GM23338 (cell line): Measurements from ENCODE around the gene POMT2. TPM values are rescaled to one million over a fixed set of nuclear protein-coding genes. Genes with fewer than 3 reads are reported as not detected.

Experiments used
- ATAC-seq: fragments of 200-7000 bp; cut with Tn5 transposase; 3 replicates; pipeline ENCODE4 v1.9.1; 2020
- DNase-seq: peaks from one replicate; pipeline ENCODE4 v3.0.0-alpha.2; 2015; ENCODE audit warnings: low spot score
- H2AFZ ChIP-seq: fragments of 200-600 bp; sonication (generic); 2 replicates; pipeline ENCODE4 v1.8.0; 2016; ENCODE audit warnings: antibody characterized with exemption, mild to moderate bottlenecking, moderate library complexity
- H3F3A ChIP-seq: fragments of 200-600 bp; sonication (generic); replicated peaks from 2 replicates; pipeline ENCODE4 v1.8.0; 2017; ENCODE audit warnings: antibody characterized with exemption, mixed run types, low read depth
- H3K27ac ChIP-seq: fragments of 200-600 bp; sonication (generic); 2 replicates; pipeline ENCODE4 v1.6.1; 2016; ENCODE audit warnings: low read depth
- H3K27me3 ChIP-seq: fragments of 200-600 bp; sonication (generic); 2 replicates; pipeline ENCODE4 v1.8.0; 2016; ENCODE audit warnings: mild to moderate bottlenecking, mixed run types, moderate library complexity; ENCODE audit not compliant: insufficient read depth
- H3K36me3 ChIP-seq: fragments of 200-600 bp; sonication (generic); 2 replicates; pipeline ENCODE4 v1.8.0; 2016; ENCODE audit warnings: mild to moderate bottlenecking; ENCODE audit not compliant: insufficient read depth
- H3K4me1 ChIP-seq: fragments of 200-600 bp; sonication (generic); 2 replicates; pipeline ENCODE4 v1.8.0; 2016; ENCODE audit warnings: mild to moderate bottlenecking, moderate library complexity; ENCODE audit not compliant: insufficient read depth
- H3K4me2 ChIP-seq: fragments of 200-600 bp; sonication (generic); 2 replicates; pipeline ENCODE4 v1.7.1; 2017; ENCODE audit warnings: mixed run types
- H3K4me3 ChIP-seq: fragments of 200-600 bp; sonication (generic); 2 replicates; pipeline ENCODE4 v1.6.1; 2016; ENCODE audit warnings: mixed run types
- H3K79me2 ChIP-seq: fragments of 200-600 bp; sonication (generic); replicated peaks from 2 replicates; pipeline ENCODE4 v1.8.0; 2017; ENCODE audit warnings: mild to moderate bottlenecking; ENCODE audit not compliant: insufficient read depth
- H3K9me2 ChIP-seq: fragments of 200-600 bp; sonication (generic); 2 replicates; pipeline ENCODE4 v1.8.0; 2017; ENCODE audit not compliant: insufficient read depth
- H4K20me1 ChIP-seq: fragments of 200-600 bp; sonication (generic); replicated peaks from 2 replicates; pipeline ENCODE4 v1.8.0; 2017; ENCODE audit warnings: mild to moderate bottlenecking; ENCODE audit not compliant: insufficient read depth
- H3K27ac Mint-ChIP-seq: 2 replicates; pipeline ENCODE4 v1.8.0; 2020; ENCODE audit warnings: inconsistent platforms, mild to moderate bottlenecking, moderate library complexity, mixed read lengths
- H3K27me3 Mint-ChIP-seq: 3 replicates; pipeline ENCODE4 v1.8.0; 2022; ENCODE audit warnings: low read depth, mild to moderate bottlenecking, moderate library complexity, mixed read lengths, inconsistent platforms; ENCODE audit not compliant: insufficient read depth, poor library complexity
- H3K36me3 Mint-ChIP-seq: 3 replicates; pipeline ENCODE4 v1.8.0; 2021; ENCODE audit warnings: low read depth, mild to moderate bottlenecking, inconsistent platforms, moderate library complexity, mixed read lengths
- H3K4me1 Mint-ChIP-seq: 3 replicates; pipeline ENCODE4 v1.8.0; 2020; ENCODE audit warnings: mild to moderate bottlenecking, inconsistent platforms, mixed read lengths
- H3K4me3 Mint-ChIP-seq: 3 replicates; pipeline ENCODE4 v1.8.0; 2021; ENCODE audit warnings: moderate library complexity, mild to moderate bottlenecking, inconsistent platforms, mixed read lengths
- H3K9me3 Mint-ChIP-seq: 3 replicates; pipeline ENCODE4 v1.8.0; 2020; ENCODE audit warnings: moderate library complexity, mild to moderate bottlenecking, inconsistent platforms, mixed read lengths
- EZH2 ChIP-seq: fragments of 200-600 bp; sonication (generic); IDR thresholded peaks from one replicate; pipeline ENCODE4 v1.8.0; 2017; ENCODE audit warnings: antibody characterized with exemption, mild to moderate bottlenecking, low read depth; ENCODE audit not compliant: unreplicated experiment
- EZH2phosphoT487 ChIP-seq: fragments of 200-600 bp; sonication (generic); IDR thresholded peaks from one replicate; pipeline ENCODE4 v1.8.1; 2018; ENCODE audit warnings: antibody characterized with exemption; ENCODE audit not compliant: unreplicated experiment
- JUNB ChIP-seq: IDR thresholded peaks from one replicate; pipeline ENCODE4 v1.6.1; 2016; ENCODE audit warnings: antibody characterized with exemption; ENCODE audit not compliant: unreplicated experiment
- STAT1 ChIP-seq: IDR thresholded peaks from one replicate; pipeline ENCODE4 v1.6.1; 2016; ENCODE audit warnings: antibody characterized with exemption; ENCODE audit not compliant: unreplicated experiment
- ZNF114 ChIP-seq: fragments of 250-450 bp; sonication (Bioruptor Pico); IDR thresholded peaks from 2 replicates; pipeline ENCODE4 v1.5.0; 2020; ENCODE audit warnings: mild to moderate bottlenecking, moderate library complexity
- ZNF331 ChIP-seq: fragments of 250-450 bp; sonication (Bioruptor Pico); IDR thresholded peaks from 2 replicates; pipeline ENCODE4 v1.5.0; 2020; ENCODE audit warnings: low read depth, mild to moderate bottlenecking, moderate library complexity
- polyA plus RNA-seq: library from polyadenylated mRNA; unstranded; fragments of >200 nt; fragmentation: Nextera tagmentation; extraction: Ambion mirVana; gene quantifications from 2 replicates; pipeline ENCODE4 v1.2.1, GENCODE V29; 2016
- total RNA-seq: library from RNA; depleted of rRNA; stranded (reverse); fragments of >200 nt; shearing (Covaris generic); gene quantifications from 2 replicates; pipeline ENCODE4 v1.2.3, GENCODE V29; 2014
- TF ChIP-seq, protein P1 (sequence below): IDR thresholded peaks from 2 replicates; pipeline ENCODE4 v1.6.1; 2016; ENCODE audit warnings: antibody characterized with exemption
- TF ChIP-seq, protein P2 (sequence below): fragments of 250-450 bp; sonication (Bioruptor Pico); IDR thresholded peaks from 2 replicates; pipeline ENCODE4 v1.5.0; 2020; ENCODE audit warnings: mild to moderate bottlenecking, moderate library complexity

Gene POMT2
- total and polyA plus RNA-seq, 2 experiments from 2014 or later: 24.3 to 29.9 TPM

DNA sequence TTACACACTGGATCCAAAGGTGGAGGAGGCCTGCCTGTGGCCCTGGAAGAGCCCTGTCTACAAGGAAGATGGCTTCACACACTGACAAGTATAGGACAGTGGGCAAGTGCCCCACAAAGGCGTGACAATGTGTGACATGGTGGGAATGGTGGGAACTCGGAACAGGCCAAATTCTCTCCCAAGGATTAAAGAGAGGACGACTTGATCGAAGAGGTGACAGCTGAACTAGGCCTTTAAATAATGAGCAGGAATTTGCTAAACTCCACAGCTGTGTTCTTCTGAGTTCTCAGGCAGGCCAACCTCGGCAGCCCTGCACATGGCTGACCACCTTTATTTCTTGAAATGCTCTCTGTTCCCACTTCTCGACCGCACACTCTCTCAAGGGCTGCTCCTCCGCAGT is 23.8 kb downstream of the POMT2 start:
- no peaks in the 10 kb centered on the region for H3K4me1 ChIP-seq
- no peaks in the 10 kb centered on the region; the same call in 2 of the 3 replicates for H3K9me3 Mint-ChIP-seq
- H3F3A ChIP-seq: no peaks in the 10 kb centered on the region; the same call in 1 of the 2 replicates
- H4K20me1 ChIP-seq: no peaks in the 10 kb centered on the region
- H3K4me1 Mint-ChIP-seq: peaks cover 11% of the 10 kb centered on the region
- no peaks in the 10 kb centered on the region for H3K9me2 ChIP-seq
- H3K4me2 ChIP-seq: no peak overlapping the region
- no peak overlapping the region for H3K4me3 ChIP-seq
- H3K27me3 Mint-ChIP-seq: no peaks in the 10 kb centered on the region
- H3K4me3 Mint-ChIP-seq: no peak overlapping the region
- no peaks in the 10 kb centered on the region for H3K79me2 ChIP-seq
- peaks cover 22% of the 10 kb centered on the region for H3K36me3 Mint-ChIP-seq
- H3K27ac ChIP-seq: no peak overlapping the region
- H3K27ac Mint-ChIP-seq: no peak overlapping the region
- no peak for DNase-seq
- TF ChIP-seq, protein P1, sequence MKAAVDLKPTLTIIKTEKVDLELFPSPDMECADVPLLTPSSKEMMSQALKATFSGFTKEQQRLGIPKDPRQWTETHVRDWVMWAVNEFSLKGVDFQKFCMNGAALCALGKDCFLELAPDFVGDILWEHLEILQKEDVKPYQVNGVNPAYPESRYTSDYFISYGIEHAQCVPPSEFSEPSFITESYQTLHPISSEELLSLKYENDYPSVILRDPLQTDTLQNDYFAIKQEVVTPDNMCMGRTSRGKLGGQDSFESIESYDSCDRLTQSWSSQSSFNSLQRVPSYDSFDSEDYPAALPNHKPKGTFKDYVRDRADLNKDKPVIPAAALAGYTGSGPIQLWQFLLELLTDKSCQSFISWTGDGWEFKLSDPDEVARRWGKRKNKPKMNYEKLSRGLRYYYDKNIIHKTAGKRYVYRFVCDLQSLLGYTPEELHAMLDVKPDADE: no peak
- no peak for TF ChIP-seq STAT1
- TF ChIP-seq JUNB: no peak
- TF ChIP-seq, protein P2, sequence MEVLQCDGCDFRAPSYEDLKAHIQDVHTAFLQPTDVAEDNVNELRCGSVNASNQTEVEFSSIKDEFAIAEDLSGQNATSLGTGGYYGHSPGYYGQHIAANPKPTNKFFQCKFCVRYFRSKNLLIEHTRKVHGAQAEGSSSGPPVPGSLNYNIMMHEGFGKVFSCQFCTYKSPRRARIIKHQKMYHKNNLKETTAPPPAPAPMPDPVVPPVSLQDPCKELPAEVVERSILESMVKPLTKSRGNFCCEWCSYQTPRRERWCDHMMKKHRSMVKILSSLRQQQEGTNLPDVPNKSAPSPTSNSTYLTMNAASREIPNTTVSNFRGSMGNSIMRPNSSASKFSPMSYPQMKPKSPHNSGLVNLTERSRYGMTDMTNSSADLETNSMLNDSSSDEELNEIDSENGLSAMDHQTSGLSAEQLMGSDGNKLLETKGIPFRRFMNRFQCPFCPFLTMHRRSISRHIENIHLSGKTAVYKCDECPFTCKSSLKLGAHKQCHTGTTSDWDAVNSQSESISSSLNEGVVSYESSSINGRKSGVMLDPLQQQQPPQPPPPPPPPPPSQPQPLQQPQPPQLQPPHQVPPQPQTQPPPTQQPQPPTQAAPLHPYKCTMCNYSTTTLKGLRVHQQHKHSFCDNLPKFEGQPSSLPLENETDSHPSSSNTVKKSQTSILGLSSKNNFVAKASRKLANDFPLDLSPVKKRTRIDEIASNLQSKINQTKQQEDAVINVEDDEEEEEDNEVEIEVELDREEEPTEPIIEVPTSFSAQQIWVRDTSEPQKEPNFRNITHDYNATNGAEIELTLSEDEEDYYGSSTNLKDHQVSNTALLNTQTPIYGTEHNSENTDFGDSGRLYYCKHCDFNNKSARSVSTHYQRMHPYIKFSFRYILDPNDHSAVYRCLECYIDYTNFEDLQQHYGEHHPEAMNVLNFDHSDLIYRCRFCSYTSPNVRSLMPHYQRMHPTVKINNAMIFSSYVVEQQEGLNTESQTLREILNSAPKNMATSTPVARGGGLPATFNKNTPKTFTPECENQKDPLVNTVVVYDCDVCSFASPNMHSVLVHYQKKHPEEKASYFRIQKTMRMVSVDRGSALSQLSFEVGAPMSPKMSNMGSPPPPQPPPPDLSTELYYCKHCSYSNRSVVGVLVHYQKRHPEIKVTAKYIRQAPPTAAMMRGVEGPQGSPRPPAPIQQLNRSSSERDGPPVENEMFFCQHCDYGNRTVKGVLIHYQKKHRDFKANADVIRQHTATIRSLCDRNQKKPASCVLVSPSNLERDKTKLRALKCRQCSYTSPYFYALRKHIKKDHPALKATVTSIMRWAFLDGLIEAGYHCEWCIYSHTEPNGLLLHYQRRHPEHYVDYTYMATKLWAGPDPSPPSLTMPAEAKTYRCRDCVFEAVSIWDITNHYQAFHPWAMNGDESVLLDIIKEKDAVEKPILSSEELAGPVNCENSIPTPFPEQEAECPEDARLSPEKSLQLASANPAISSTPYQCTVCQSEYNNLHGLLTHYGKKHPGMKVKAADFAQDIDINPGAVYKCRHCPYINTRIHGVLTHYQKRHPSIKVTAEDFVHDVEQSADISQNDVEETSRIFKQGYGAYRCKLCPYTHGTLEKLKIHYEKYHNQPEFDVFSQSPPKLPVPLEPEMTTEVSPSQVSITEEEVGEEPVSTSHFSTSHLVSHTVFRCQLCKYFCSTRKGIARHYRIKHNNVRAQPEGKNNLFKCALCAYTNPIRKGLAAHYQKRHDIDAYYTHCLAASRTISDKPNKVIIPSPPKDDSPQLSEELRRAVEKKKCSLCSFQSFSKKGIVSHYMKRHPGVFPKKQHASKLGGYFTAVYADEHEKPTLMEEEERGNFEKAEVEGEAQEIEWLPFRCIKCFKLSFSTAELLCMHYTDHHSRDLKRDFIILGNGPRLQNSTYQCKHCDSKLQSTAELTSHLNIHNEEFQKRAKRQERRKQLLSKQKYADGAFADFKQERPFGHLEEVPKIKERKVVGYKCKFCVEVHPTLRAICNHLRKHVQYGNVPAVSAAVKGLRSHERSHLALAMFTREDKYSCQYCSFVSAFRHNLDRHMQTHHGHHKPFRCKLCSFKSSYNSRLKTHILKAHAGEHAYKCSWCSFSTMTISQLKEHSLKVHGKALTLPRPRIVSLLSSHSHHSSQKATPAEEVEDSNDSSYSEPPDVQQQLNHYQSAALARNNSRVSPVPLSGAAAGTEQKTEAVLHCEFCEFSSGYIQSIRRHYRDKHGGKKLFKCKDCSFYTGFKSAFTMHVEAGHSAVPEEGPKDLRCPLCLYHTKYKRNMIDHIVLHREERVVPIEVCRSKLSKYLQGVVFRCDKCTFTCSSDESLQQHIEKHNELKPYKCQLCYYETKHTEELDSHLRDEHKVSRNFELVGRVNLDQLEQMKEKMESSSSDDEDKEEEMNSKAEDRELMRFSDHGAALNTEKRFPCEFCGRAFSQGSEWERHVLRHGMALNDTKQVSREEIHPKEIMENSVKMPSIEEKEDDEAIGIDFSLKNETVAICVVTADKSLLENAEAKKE: no peak
- TF ChIP-seq EZH2phosphoT487: no peak
- TF ChIP-seq EZH2: no peak
- no peak for TF ChIP-seq ZNF114 (CRISPR knock-in tag)
- TF ChIP-seq ZNF331: no peak
- ATAC-seq: no peak
- H3K36me3 ChIP-seq: peaks cover 7% of the 10 kb centered on the region
- H3K27me3 ChIP-seq: no peaks in the 10 kb centered on the region
- no peak overlapping the region for H2AFZ ChIP-seq
